Mesendoderm (in vitro differentiated cells): ENCODE results near the gene OR52A5.
"Not testable (repeated sequence)": the region's sequence is repeated elsewhere in the genome, so short reads cannot be mapped to it uniquely, and the experiment has no call there.

ENCODE experiments used
- DNase-seq: peaks from one replicate; pipeline ENCODE4 v3.0.0; 2013
- H2AK5ac ChIP-seq: 2 replicates; pipeline ENCODE4 v1.6.1; 2013; ENCODE audit warnings: low read length, inconsistent platforms
- H2BK120ac ChIP-seq: 2 replicates; pipeline ENCODE4 v1.6.1; 2013; ENCODE audit warnings: low read depth, mild to moderate bottlenecking, low read length, moderate library complexity, mixed read lengths
- H2BK15ac ChIP-seq: replicated peaks from 2 replicates; pipeline ENCODE4 v1.6.1; 2013; ENCODE audit warnings: low read depth, mild to moderate bottlenecking, moderate library complexity
- H2BK5ac ChIP-seq: 2 replicates; pipeline ENCODE4 v1.6.1; 2013; ENCODE audit warnings: low read length, inconsistent platforms
- H3K18ac ChIP-seq: 2 replicates; pipeline ENCODE4 v1.6.1; 2013; ENCODE audit warnings: mild to moderate bottlenecking, low read length, mixed read lengths
- H3K23ac ChIP-seq: one replicate; pipeline ENCODE4 v1.6.1; 2013; ENCODE audit warnings: low read length
- H3K27ac ChIP-seq: 2 replicates; pipeline ENCODE4 v1.5.1; 2013; ENCODE audit warnings: low read depth, mild to moderate bottlenecking, inconsistent platforms, low read length, moderate library complexity
- H3K27me3 ChIP-seq: 2 replicates; pipeline ENCODE4 v1.6.1; 2013; ENCODE audit warnings: low read length, control low read depth, mild to moderate bottlenecking, inconsistent platforms; ENCODE audit not compliant: insufficient read depth, poor library complexity
- H3K36me3 ChIP-seq: 2 replicates; pipeline ENCODE4 v1.6.1; 2013; ENCODE audit warnings: low read length, inconsistent platforms; ENCODE audit not compliant: control insufficient read depth, insufficient read depth
- H3K4ac ChIP-seq: one replicate; pipeline ENCODE4 v1.6.1; 2013; ENCODE audit warnings: low read depth, mild to moderate bottlenecking, low read length, moderate library complexity
- H3K4me1 ChIP-seq: 2 replicates; pipeline ENCODE4 v1.6.1; 2013; ENCODE audit warnings: low read depth, low read length, inconsistent platforms; ENCODE audit not compliant: control insufficient read depth
- H3K4me2 ChIP-seq: 2 replicates; pipeline ENCODE4 v1.6.1; 2013; ENCODE audit warnings: low read length
- H3K4me3 ChIP-seq: 2 replicates; pipeline ENCODE4 v1.5.1; 2013; ENCODE audit warnings: mild to moderate bottlenecking, low read length
- H3K56ac ChIP-seq: one replicate; pipeline ENCODE4 v1.6.1; 2013; ENCODE audit warnings: low read length
- H3K79me1 ChIP-seq: 2 replicates; pipeline ENCODE4 v1.6.1; 2013; ENCODE audit warnings: low read length, inconsistent platforms
- H3K79me2 ChIP-seq: 2 replicates; pipeline ENCODE4 v1.6.1; 2013; ENCODE audit warnings: mild to moderate bottlenecking, low read length; ENCODE audit not compliant: control insufficient read depth, insufficient read depth
- H3K9ac ChIP-seq: 2 replicates; pipeline ENCODE4 v1.6.1; 2013; ENCODE audit warnings: low read length, inconsistent platforms
- H4K5ac ChIP-seq: one replicate; pipeline ENCODE4 v1.6.1; 2013; ENCODE audit warnings: low read length
- H4K8ac ChIP-seq: one replicate; pipeline ENCODE4 v1.6.1; 2013; ENCODE audit warnings: low read depth, mild to moderate bottlenecking, control low read depth, low read length, moderate library complexity
- WGBS: extraction: QIAGEN DNeasy Blood & Tissue Kit; methylation state at CpG from one replicate; pipeline ENCODE4 v1.1.7; 2013; ENCODE audit warnings: low lambda C conversion rate, missing lambda C conversion rate; ENCODE audit not compliant: insufficient coverage; ENCODE audit errors: extremely low coverage; 5-methylcytosine and 5-hydroxymethylcytosine counted together

Gene OR52A5

DNA sequence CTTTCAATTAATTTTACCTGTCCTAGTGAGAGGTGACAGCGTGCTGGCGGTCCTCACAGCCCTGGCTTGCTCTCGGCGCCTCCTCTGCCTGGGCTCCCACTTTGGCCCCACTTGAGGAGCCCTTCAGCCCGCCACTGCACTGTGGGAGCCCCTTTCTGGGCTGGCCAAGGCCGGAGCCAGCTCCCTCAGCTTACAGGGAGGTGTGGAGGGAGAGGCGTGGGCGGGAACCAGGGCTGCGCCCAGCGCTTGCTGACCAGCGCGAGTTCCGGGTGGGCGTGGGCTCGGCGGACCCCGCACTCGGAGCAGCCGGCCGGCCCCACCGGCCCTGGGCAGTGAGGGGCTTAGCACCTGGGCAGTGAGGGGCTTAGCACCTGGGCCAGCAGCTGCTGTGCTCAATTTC lies 6.0 kb upstream of the OR52A5 start:
- H2BK120ac ChIP-seq, H4K8ac ChIP-seq, H3K36me3 ChIP-seq, H3K4ac ChIP-seq, H3K18ac ChIP-seq, H3K23ac ChIP-seq, H3K79me1 ChIP-seq, DNase-seq, H2BK5ac ChIP-seq, H4K5ac ChIP-seq, H3K4me2 ChIP-seq, H3K4me3 ChIP-seq, H3K79me2 ChIP-seq, H3K4me1 ChIP-seq, H3K27ac ChIP-seq, H2AK5ac ChIP-seq, H3K27me3 ChIP-seq, H3K9ac ChIP-seq, H3K56ac ChIP-seq, H2BK15ac ChIP-seq: not testable (repeated sequence)
- no CpG with 5 or more reads among the region's 21 CpGs for WGBS

DNA sequence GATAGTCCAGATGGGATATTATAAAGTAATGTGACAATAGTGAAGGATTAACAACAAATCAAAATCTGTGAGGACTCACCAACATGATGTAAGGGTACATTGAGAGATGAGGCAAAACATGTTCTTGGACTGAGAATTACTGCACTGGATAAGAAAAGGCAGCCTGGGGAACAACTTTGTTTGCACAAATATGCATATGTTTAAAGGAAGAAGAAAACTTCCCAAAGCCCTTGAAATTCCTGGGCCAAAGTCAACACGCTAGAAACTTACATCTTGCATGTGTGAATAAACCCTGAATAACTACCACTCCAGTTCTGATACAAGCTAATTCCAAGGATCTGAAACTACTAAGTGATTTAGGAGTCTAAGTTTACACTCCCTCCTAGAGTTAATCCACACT lies 1.1 kb downstream of the OR52A5 start:
- H3K56ac ChIP-seq, result no peak overlapping the region
- no peaks in the 10 kb centered on the region for H3K79me2 ChIP-seq
- no CpG with 5 or more reads among the region's 1 CpG for WGBS
- no peak overlapping the region for H2BK120ac ChIP-seq
- H3K4me2 ChIP-seq, result no peak overlapping the region
- no peak overlapping the region for H3K4me3 ChIP-seq
- no peak overlapping the region for H4K5ac ChIP-seq
- no peak overlapping the region for H3K4ac ChIP-seq
- no peaks in the 10 kb centered on the region for H3K4me1 ChIP-seq
- no peak overlapping the region for H4K8ac ChIP-seq
- H2AK5ac ChIP-seq, result no peak overlapping the region
- DNase-seq, result peak; percentile 9
- no peak overlapping the region for H3K9ac ChIP-seq
- H3K23ac ChIP-seq, result no peak overlapping the region
- no peaks in the 10 kb centered on the region for H3K79me1 ChIP-seq
- no peaks in the 10 kb centered on the region for H3K36me3 ChIP-seq
- H2BK15ac ChIP-seq, result no peak overlapping the region
- H2BK5ac ChIP-seq, result no peak overlapping the region
- H3K27me3 ChIP-seq, result no peaks in the 10 kb centered on the region
- no peak overlapping the region for H3K27ac ChIP-seq
- H3K18ac ChIP-seq, result no peak overlapping the region

DNA sequence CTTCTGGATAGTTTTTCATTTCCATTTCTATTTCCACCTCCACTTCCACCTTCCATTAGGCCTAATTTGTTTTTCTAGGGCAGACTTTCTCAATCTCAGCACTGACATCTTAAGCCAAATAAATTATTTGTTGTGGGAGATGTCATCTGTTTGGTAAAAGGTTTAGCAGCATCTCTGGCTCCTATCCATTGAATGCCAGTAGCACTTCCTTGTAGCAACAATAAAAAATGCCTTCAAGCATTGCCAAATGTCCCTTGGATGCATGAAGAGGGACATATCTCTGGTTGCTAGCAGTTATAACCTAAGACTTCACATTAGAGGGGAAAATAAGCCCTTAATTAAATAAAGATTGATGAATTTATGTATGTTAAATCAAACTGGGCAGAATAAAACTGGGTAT lies 1.9 kb downstream of the OR52A5 start:
- Histone ChIP-seq H4K8ac (peak overlapping the region; percentile 56), H2BK5ac (no peak overlapping the region), H3K9ac (no peak overlapping the region), H3K18ac (no peak overlapping the region), H3K4me2 (no peak overlapping the region), H2BK120ac (no peak overlapping the region), H3K36me3 (no peaks in the 10 kb centered on the region), H3K79me1 (no peaks in the 10 kb centered on the region), H3K27me3 (no peaks in the 10 kb centered on the region), H3K4me1 (no peaks in the 10 kb centered on the region), H2AK5ac (no peak overlapping the region), H3K4me3 (no peak overlapping the region), H3K79me2 (no peaks in the 10 kb centered on the region), H3K56ac (no peak overlapping the region), H2BK15ac (no peak overlapping the region), H3K23ac (no peak overlapping the region), H3K4ac (no peak overlapping the region), H4K5ac (no peak overlapping the region), H3K27ac (no peak overlapping the region)
- DNase-seq, result no peak

DNA sequence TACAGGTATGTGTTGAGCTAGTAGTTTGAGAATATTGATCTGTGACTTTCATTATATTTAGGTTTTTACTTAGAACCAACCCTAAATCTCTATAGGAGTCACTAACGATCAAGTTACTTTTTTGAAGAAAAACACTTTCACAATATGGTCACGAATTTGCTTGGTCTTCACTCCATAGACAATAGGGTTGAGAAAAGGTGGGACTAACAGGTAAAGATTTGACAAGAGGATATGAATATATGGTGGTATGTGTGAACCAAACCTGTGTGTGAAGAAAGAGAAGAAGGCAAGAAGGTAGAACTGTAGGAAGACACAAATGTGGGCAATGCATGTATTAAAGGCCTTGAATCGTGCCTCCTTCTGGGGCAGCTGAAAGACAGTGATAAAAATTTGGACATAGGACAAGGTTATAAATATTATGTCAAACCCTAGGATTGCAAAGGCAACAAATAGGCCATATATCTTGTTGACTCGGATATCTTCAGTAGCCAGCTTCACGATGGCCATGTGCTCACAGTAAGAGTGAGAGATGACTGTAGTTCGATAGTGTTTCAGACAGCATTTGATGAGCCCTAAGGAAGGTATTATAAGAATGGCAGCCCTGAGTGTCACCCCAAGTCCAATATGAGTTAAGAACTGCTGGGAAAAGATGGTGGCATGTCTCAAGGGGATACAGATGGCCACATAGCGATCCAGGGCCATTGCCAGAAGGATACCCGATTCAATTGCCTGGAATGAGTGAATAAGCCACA lies 6.4 kb downstream of the OR52A5 start:
- H3K4ac ChIP-seq, result no peak overlapping the region
- no peaks in the 10 kb centered on the region for H3K79me1 ChIP-seq
- no peak overlapping the region for H3K4me3 ChIP-seq
- DNase-seq, result no peak
- no CpG with 5 or more reads among the region's 8 CpGs for WGBS
- H4K8ac ChIP-seq, result no peak overlapping the region
- H4K5ac ChIP-seq, result no peak overlapping the region
- H3K4me1 ChIP-seq, result no peaks in the 10 kb centered on the region
- H2BK5ac ChIP-seq, result no peak overlapping the region
- H3K18ac ChIP-seq, result no peak overlapping the region
- no peaks in the 10 kb centered on the region for H3K27me3 ChIP-seq
- H3K23ac ChIP-seq, result no peak overlapping the region
- H3K27ac ChIP-seq, result no peak overlapping the region
- no peak overlapping the region for H2BK120ac ChIP-seq
- no peak overlapping the region for H2AK5ac ChIP-seq
- H3K79me2 ChIP-seq, result no peaks in the 10 kb centered on the region
- no peak overlapping the region for H3K9ac ChIP-seq
- no peak overlapping the region for H2BK15ac ChIP-seq
- H3K56ac ChIP-seq, result no peak overlapping the region
- no peak overlapping the region for H3K4me2 ChIP-seq
- H3K36me3 ChIP-seq, result no peaks in the 10 kb centered on the region

DNA sequence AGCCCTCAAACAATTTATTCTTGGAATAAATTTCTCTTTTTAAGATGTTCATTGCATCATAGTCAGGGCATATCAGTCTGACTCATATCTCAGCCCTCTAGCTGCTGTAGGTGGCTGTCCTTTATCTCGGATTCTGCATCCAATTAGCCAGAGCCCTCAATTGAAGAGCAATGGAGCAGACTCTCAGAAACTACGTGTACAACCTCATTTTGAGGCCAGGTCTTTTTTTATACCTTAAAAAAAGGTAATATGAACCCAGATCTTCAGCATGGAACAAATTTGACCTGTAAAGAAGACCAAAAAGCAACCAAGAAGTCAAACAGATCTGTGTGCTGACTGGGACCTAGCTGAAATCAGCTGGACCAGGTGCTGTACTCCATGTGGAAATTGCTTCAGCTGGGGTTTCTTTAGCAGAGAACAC lies 8.7 kb downstream of the OR52A5 start:
- Histone ChIP-seq H3K4me2 (no peak overlapping the region), H2BK15ac (no peak overlapping the region), H4K8ac (no peak overlapping the region), H3K56ac (no peak overlapping the region), H3K4me1 (no peaks in the 10 kb centered on the region), H2BK5ac (no peak overlapping the region), H3K23ac (no peak overlapping the region), H3K79me1 (no peaks in the 10 kb centered on the region), H3K27me3 (no peaks in the 10 kb centered on the region), H2AK5ac (no peak overlapping the region), H4K5ac (no peak overlapping the region), H2BK120ac (no peak overlapping the region), H3K4ac (peak overlapping the region; percentile 4), H3K9ac (no peak overlapping the region), H3K4me3 (no peak overlapping the region), H3K27ac (no peak overlapping the region), H3K79me2 (no peaks in the 10 kb centered on the region), H3K18ac (no peak overlapping the region), H3K36me3 (no peaks in the 10 kb centered on the region)
- peak; percentile 22 for DNase-seq
- WGBS, result no CpG with 5 or more reads among the region's 2 CpGs
